ENCODE measurements around the gene EXTL2.
"Not testable (repeated sequence)": the region's sequence is repeated elsewhere in the genome, so short reads cannot be mapped to it uniquely, and the experiment has no call there.

Gene EXTL2

DNA sequence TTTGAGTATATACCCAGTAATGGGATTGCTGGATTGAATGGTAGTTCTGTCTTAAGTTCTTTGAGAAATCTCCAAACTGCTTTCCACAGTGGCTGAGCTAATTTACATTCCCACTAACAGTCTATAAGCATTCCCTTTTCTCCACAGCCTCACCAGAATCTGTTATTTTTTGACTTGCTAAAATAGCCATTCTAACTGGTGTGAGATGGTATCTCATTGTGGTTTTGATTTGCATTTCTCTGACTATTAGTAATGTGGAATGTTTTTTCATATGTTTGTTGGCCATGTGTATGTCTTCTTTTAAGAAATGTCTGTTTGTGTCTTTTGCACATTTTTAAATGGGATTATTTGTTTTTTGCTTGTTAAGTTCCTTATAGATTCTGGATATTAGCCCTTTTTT, 39.5 kb downstream of the EXTL2 start:
- H4K91ac ChIP-seq (ENCODE audit: low read length); H3K4me3 ChIP-seq (ENCODE audit: insufficient read depth in 1 of 2, low read depth in 1 of 2, low read length in 2 of 2); H3K4me1 ChIP-seq (ENCODE audit: control insufficient read depth, insufficient read depth, low read depth, low read length); H4K8ac ChIP-seq (ENCODE audit: low read length); H2AFZ ChIP-seq (ENCODE audit: low read depth, low read length); H2AK5ac ChIP-seq (ENCODE audit: low read length, severe bottlenecking); H3K23ac ChIP-seq (ENCODE audit: low read length in 2 of 2); H3K9ac ChIP-seq (ENCODE audit: low read length); H3K36me3 ChIP-seq (ENCODE audit: control insufficient read depth in 1 of 2, insufficient read depth in 2 of 2, low read depth in 1 of 2, low read length in 2 of 2); H3K27me3 ChIP-seq (ENCODE audit: control insufficient read depth in 1 of 2, insufficient read depth in 1 of 2, low read length in 2 of 2); H2BK5ac ChIP-seq (ENCODE audit: low read depth, low read length, poor library complexity, severe bottlenecking); H2BK12ac ChIP-seq (ENCODE audit: low read length in 2 of 2); H3K27ac ChIP-seq (ENCODE audit: low read length, poor library complexity, severe bottlenecking); H3K18ac ChIP-seq (ENCODE audit: low read depth in 1 of 2, low read length in 2 of 2); H2BK120ac ChIP-seq (ENCODE audit: low read depth, low read length); H3K9me3 ChIP-seq (ENCODE audit: control insufficient read depth, low read length); H2BK15ac ChIP-seq (ENCODE audit: low read depth, poor library complexity, severe bottlenecking); H3K14ac ChIP-seq (ENCODE audit: low read length in 2 of 2); H3K79me1 ChIP-seq (replicated peaks; ENCODE audit: low read length, poor library complexity, severe bottlenecking); H3K4ac ChIP-seq (ENCODE audit: low read depth in 1 of 2, low read length in 2 of 2); H3K4me2 ChIP-seq (ENCODE audit: low read length, poor library complexity, severe bottlenecking): not testable (repeated sequence)
- peak; percentile 55 for DNase-seq

DNA sequence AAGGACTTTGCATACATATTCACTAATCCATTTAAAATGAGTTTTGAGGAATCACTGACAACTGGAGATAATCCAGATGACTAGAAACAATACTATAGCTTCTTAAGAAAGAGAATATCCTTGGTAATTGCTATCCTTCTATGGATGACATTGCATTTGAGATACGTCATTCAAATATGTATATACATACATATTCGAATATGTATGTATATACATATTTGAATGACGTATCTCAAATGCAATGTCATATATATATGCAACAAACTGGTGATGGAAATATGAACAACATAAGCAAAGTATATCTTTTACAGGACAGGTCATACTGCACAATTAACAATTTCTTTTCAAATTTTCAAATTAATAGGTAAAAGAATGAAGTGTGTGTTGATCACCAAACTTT, 41.7 kb downstream of the EXTL2 start:
- no CpG with 5 or more reads among the region's 3 CpGs for WGBS
- Histone ChIP-seq H2BK15ac (ENCODE audit: low read depth, poor library complexity, severe bottlenecking) (no peak overlapping the region), H4K8ac (ENCODE audit: low read length) (no peak overlapping the region), H3K9ac (ENCODE audit: low read length) (no peak overlapping the region), H2BK5ac (ENCODE audit: low read depth, low read length, poor library complexity, severe bottlenecking) (no peak overlapping the region), H3K4ac (ENCODE audit: low read depth in 1 of 2, low read length in 2 of 2) (no peak overlapping the region), H2AFZ (ENCODE audit: low read depth, low read length) (no peak overlapping the region), H4K91ac (ENCODE audit: low read length) (no peak overlapping the region), H3K79me1 (replicated peaks; ENCODE audit: low read length, poor library complexity, severe bottlenecking) (no peaks in the 10 kb centered on the region), H3K27ac (ENCODE audit: low read length, poor library complexity, severe bottlenecking) (no peak overlapping the region), H3K18ac (ENCODE audit: low read depth in 1 of 2, low read length in 2 of 2) (no peak overlapping the region), H3K4me2 (ENCODE audit: low read length, poor library complexity, severe bottlenecking) (no peak overlapping the region), H3K27me3 (ENCODE audit: control insufficient read depth in 1 of 2, insufficient read depth in 1 of 2, low read length in 2 of 2) (no peaks in the 10 kb centered on the region), H3K23ac (ENCODE audit: low read length in 2 of 2) (no peak overlapping the region), H2BK120ac (ENCODE audit: low read depth, low read length) (no peak overlapping the region), H2BK12ac (ENCODE audit: low read length in 2 of 2) (no peak overlapping the region), H3K4me3 (ENCODE audit: insufficient read depth in 1 of 2, low read depth in 1 of 2, low read length in 2 of 2) (no peak overlapping the region), H3K14ac (ENCODE audit: low read length in 2 of 2) (no peak overlapping the region), H3K9me3 (ENCODE audit: control insufficient read depth, low read length) (no peaks in the 10 kb centered on the region), H3K4me1 (ENCODE audit: control insufficient read depth, insufficient read depth, low read depth, low read length) (peaks cover 1% of the 10 kb centered on the region), H2AK5ac (ENCODE audit: low read length, severe bottlenecking) (no peak overlapping the region), H3K36me3 (ENCODE audit: control insufficient read depth in 1 of 2, insufficient read depth in 2 of 2, low read depth in 1 of 2, low read length in 2 of 2) (no peaks in the 10 kb centered on the region)
- DNase-seq, result no peak

DNA sequence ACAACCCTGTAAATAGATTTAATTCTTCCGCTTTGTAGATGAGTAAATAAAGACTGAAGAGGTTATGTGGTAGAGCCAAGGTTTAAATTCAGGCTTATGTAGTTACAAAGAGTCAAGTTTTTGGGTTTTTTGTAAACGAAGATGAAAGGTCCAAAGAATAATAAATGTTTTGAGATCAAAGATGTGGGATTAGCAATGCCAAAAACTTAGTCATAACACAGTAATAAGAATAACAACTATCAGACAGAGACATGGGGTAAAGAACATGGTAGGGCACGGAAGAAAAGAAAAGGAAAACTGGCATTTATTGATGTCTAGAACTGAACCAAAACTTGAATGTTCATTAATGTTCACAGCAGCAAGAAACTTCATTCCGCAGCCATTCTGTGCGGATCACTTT, 42.9 kb downstream of the EXTL2 start:
- Histone ChIP-seq H2BK5ac (ENCODE audit: low read depth, low read length, poor library complexity, severe bottlenecking) (no peak overlapping the region), H3K4me3 (ENCODE audit: insufficient read depth in 1 of 2, low read depth in 1 of 2, low read length in 2 of 2) (no peak overlapping the region), H3K4me1 (ENCODE audit: control insufficient read depth, insufficient read depth, low read depth, low read length) (peaks cover 1% of the 10 kb centered on the region), H4K8ac (ENCODE audit: low read length) (no peak overlapping the region), H3K79me1 (replicated peaks; ENCODE audit: low read length, poor library complexity, severe bottlenecking) (no peaks in the 10 kb centered on the region), H3K18ac (ENCODE audit: low read depth in 1 of 2, low read length in 2 of 2) (no peak overlapping the region), H2AFZ (ENCODE audit: low read depth, low read length) (no peak overlapping the region), H2BK120ac (ENCODE audit: low read depth, low read length) (no peak overlapping the region), H3K27ac (ENCODE audit: low read length, poor library complexity, severe bottlenecking) (no peak overlapping the region), H3K4ac (ENCODE audit: low read depth in 1 of 2, low read length in 2 of 2) (no peak overlapping the region), H3K9ac (ENCODE audit: low read length) (no peak overlapping the region), H3K27me3 (ENCODE audit: control insufficient read depth in 1 of 2, insufficient read depth in 1 of 2, low read length in 2 of 2) (no peaks in the 10 kb centered on the region), H4K91ac (ENCODE audit: low read length) (no peak overlapping the region), H3K4me2 (ENCODE audit: low read length, poor library complexity, severe bottlenecking) (no peak overlapping the region), H3K23ac (ENCODE audit: low read length in 2 of 2) (no peak overlapping the region), H3K14ac (ENCODE audit: low read length in 2 of 2) (no peak overlapping the region), H2BK12ac (ENCODE audit: low read length in 2 of 2) (no peak overlapping the region), H3K36me3 (ENCODE audit: control insufficient read depth in 1 of 2, insufficient read depth in 2 of 2, low read depth in 1 of 2, low read length in 2 of 2) (no peaks in the 10 kb centered on the region), H3K9me3 (ENCODE audit: control insufficient read depth, low read length) (no peaks in the 10 kb centered on the region), H2AK5ac (ENCODE audit: low read length, severe bottlenecking) (no peak overlapping the region), H2BK15ac (ENCODE audit: low read depth, poor library complexity, severe bottlenecking) (no peak overlapping the region)
- no peak for DNase-seq
- WGBS, result 96% methylated on average over 3 of the region's 5 CpGs

DNA sequence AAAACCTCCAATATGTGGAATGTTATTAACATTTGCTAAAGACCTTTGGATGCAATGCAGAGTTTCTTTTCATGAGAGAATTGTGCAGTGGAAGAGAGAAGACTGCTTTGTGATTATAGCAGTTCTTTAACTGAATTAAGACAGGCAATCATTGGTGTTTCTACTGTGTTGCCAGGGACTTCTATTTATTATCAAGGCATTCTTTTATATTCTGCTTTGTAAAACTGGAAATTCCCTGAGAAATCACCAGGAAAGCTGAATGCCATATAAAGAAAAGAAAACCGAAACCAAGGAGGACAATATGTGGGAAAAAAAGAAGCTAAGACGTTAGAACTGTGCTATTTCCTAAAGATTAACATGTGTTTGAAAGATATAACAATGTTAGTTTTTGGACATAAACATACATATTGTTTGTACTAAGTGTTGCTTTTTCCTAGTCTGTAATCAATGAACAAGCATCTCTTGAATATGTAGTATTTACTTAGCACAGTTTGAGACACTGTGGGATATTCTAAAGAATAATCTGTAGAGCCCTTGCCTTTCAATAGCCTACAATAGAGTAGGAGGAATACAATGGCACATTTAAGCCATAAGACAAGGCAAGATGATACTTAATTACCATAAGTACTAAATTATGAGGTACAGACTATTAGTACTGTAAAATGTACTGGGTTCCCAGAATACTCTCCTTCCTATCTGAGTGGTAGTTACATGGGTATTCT, 47.1 kb downstream of the EXTL2 start:
- Histone ChIP-seq H3K36me3 (ENCODE audit: control insufficient read depth in 1 of 2, insufficient read depth in 2 of 2, low read depth in 1 of 2, low read length in 2 of 2) (no peaks in the 10 kb centered on the region), H4K91ac (ENCODE audit: low read length) (no peak overlapping the region), H2BK5ac (ENCODE audit: low read depth, low read length, poor library complexity, severe bottlenecking) (no peak overlapping the region), H3K23ac (ENCODE audit: low read length in 2 of 2) (no peak overlapping the region), H3K9ac (ENCODE audit: low read length) (peak overlapping the region; percentile 84), H2BK15ac (ENCODE audit: low read depth, poor library complexity, severe bottlenecking) (no peak overlapping the region), H2AK5ac (ENCODE audit: low read length, severe bottlenecking) (no peak overlapping the region), H3K18ac (ENCODE audit: low read depth in 1 of 2, low read length in 2 of 2) (no peak overlapping the region), H3K79me1 (replicated peaks; ENCODE audit: low read length, poor library complexity, severe bottlenecking) (no peaks in the 10 kb centered on the region), H3K4me3 (ENCODE audit: insufficient read depth in 1 of 2, low read depth in 1 of 2, low read length in 2 of 2) (peak overlapping the region in 1 of 2 experiments; percentile 77), H3K4me1 (ENCODE audit: control insufficient read depth, insufficient read depth, low read depth, low read length) (peaks cover 1% of the 10 kb centered on the region), H2AFZ (ENCODE audit: low read depth, low read length) (no peak overlapping the region), H2BK12ac (ENCODE audit: low read length in 2 of 2) (no peak overlapping the region), H3K14ac (ENCODE audit: low read length in 2 of 2) (no peak overlapping the region), H3K4ac (ENCODE audit: low read depth in 1 of 2, low read length in 2 of 2) (no peak overlapping the region), H4K8ac (ENCODE audit: low read length) (no peak overlapping the region), H2BK120ac (ENCODE audit: low read depth, low read length) (no peak overlapping the region), H3K4me2 (ENCODE audit: low read length, poor library complexity, severe bottlenecking) (no peak overlapping the region), H3K27ac (ENCODE audit: low read length, poor library complexity, severe bottlenecking) (no peak overlapping the region), H3K27me3 (ENCODE audit: control insufficient read depth in 1 of 2, insufficient read depth in 1 of 2, low read length in 2 of 2) (no peaks in the 10 kb centered on the region), H3K9me3 (ENCODE audit: control insufficient read depth, low read length) (no peaks in the 10 kb centered on the region)
- peak; percentile 78 for DNase-seq
- 55% methylated on average over 2 of the region's 2 CpGs for WGBS

Data from mesenchymal stem cell (in vitro differentiated cells and primary cell).